Mesodermal cell (in vitro differentiated cells): Measurements from ENCODE around the gene SGIP1.
"Not testable (repeated sequence)": the region's sequence is repeated elsewhere in the genome, so short reads cannot be mapped to it uniquely, and the experiment has no call there.

ENCODE experiments used
- H3K27ac ChIP-seq: 2 replicates; pipeline ENCODE4 v1.7.0; 2013; ENCODE audit warnings: mild to moderate bottlenecking, low read depth, low read length, moderate library complexity; ENCODE audit not compliant: severe bottlenecking
- H3K36me3 ChIP-seq: 2 replicates; pipeline ENCODE4 v1.7.1; 2013; ENCODE audit warnings: mild to moderate bottlenecking, low read length, moderate library complexity; ENCODE audit not compliant: control insufficient read depth, insufficient read depth
- H3K4me1 ChIP-seq: one replicate; pipeline ENCODE4 v1.7.1; 2013; ENCODE audit warnings: mild to moderate bottlenecking, low read length; ENCODE audit not compliant: insufficient read depth, control insufficient read depth, poor library complexity, severe bottlenecking
- H3K4me3 ChIP-seq: 2 replicates; pipeline ENCODE4 v1.7.0; 2013; ENCODE audit warnings: low read length, control low read depth, mild to moderate bottlenecking; ENCODE audit not compliant: insufficient read depth, poor library complexity, severe bottlenecking; ENCODE audit errors: extremely low read depth
- H3K9me3 ChIP-seq: 2 replicates; pipeline ENCODE4 v1.7.1; 2013; ENCODE audit warnings: mild to moderate bottlenecking, low read length, moderate library complexity; ENCODE audit not compliant: control insufficient read depth
- WGBS, 2 experiments: methylation state at CpG; one replicate each; pipeline ENCODE4 v1.1.5; 2013; ENCODE audit warnings: missing lambda C conversion rate in 2 of 2; ENCODE audit not compliant: insufficient coverage in 2 of 2; 5-methylcytosine and 5-hydroxymethylcytosine counted together

The SGIP1 gene

GRCh38 chr1:66778969-66779368 lies 245.0 kb downstream of the SGIP1 start:
- Histone ChIP-seq H3K36me3 (no peaks in the 10 kb centered on the region), H3K4me1 (no peaks in the 10 kb centered on the region), H3K9me3 (no peaks in the 10 kb centered on the region), H3K27ac (no peak overlapping the region), H3K4me3 (no peak overlapping the region)
- 100% methylated on average over 2 of the region's 4 CpGs; no CpG with 5 or more reads in 1 of the 2 experiments for WGBS, 2 experiments

GRCh38 chr1:66779475-66780078 lies 245.6 kb downstream of the SGIP1 start:
- Histone ChIP-seq H3K4me3 (no peak overlapping the region), H3K4me1 (no peaks in the 10 kb centered on the region), H3K36me3 (no peaks in the 10 kb centered on the region), H3K27ac (no peak overlapping the region), H3K9me3 (no peaks in the 10 kb centered on the region)
- 83% methylated on average over 1 of the region's 2 CpGs for WGBS, 2 experiments

- H3K27ac ChIP-seq, H3K4me3 ChIP-seq, H3K9me3 ChIP-seq, H3K36me3 ChIP-seq, H3K4me1 ChIP-seq: not testable (repeated sequence)
- WGBS, 2 experiments, result no CpG with 5 or more reads among the region's 2 CpGs
Observed at GRCh38 chr1:66785800-66786199, 251.8 kb downstream of the SGIP1 start.

GRCh38 chr1:66787641-66788040 lies 253.7 kb downstream of the SGIP1 start:
- Histone ChIP-seq H3K36me3 (no peaks in the 10 kb centered on the region), H3K27ac (no peak overlapping the region), H3K4me3 (no peak overlapping the region), H3K4me1 (no peaks in the 10 kb centered on the region), H3K9me3 (no peaks in the 10 kb centered on the region)
- WGBS, 2 experiments, result 83 to 100% methylated on average over 2 of the region's 4 CpGs

GRCh38 chr1:66788231-66788939 lies 254.4 kb downstream of the SGIP1 start:
- H3K9me3 ChIP-seq, result no peaks in the 10 kb centered on the region
- no peak overlapping the region for H3K4me3 ChIP-seq
- H3K4me1 ChIP-seq, result no peaks in the 10 kb centered on the region
- 89 to 98% methylated on average over 1 to 3 of the region's 6 CpGs for WGBS, 2 experiments
- no peak overlapping the region for H3K27ac ChIP-seq
- no peaks in the 10 kb centered on the region for H3K36me3 ChIP-seq

- no peaks in the 10 kb centered on the region for H3K36me3 ChIP-seq
- no peaks in the 10 kb centered on the region for H3K9me3 ChIP-seq
- no CpG with 5 or more reads among the region's 5 CpGs for WGBS, 2 experiments
- H3K27ac ChIP-seq, result no peak overlapping the region
- no peaks in the 10 kb centered on the region for H3K4me1 ChIP-seq
- no peak overlapping the region for H3K4me3 ChIP-seq
Observed at GRCh38 chr1:66791621-66792610, 258.0 kb downstream of the SGIP1 start.

- H3K36me3 ChIP-seq, H3K4me3 ChIP-seq, H3K27ac ChIP-seq, H3K9me3 ChIP-seq, H3K4me1 ChIP-seq: not testable (repeated sequence)
- WGBS, 2 experiments, result no CpG with 5 or more reads among the region's 2 CpGs
Observed at GRCh38 chr1:66795839-66796238, 261.9 kb downstream of the SGIP1 start.
